NOMO-1 treated with DMSO at 0.1 percent for 48 hours (cell line): ENCODE data around the gene GSG1L.
A peak's percentile ranks its signal among the peaks of the same experiment; 100 is the strongest.

Experiments used
- DNase-seq: peaks from one replicate; lab custom pipeline; 2025; ENCODE audit not compliant: unreplicated experiment; lab: John Stamatoyannopoulos, UW

GSG1L gene

DNA sequence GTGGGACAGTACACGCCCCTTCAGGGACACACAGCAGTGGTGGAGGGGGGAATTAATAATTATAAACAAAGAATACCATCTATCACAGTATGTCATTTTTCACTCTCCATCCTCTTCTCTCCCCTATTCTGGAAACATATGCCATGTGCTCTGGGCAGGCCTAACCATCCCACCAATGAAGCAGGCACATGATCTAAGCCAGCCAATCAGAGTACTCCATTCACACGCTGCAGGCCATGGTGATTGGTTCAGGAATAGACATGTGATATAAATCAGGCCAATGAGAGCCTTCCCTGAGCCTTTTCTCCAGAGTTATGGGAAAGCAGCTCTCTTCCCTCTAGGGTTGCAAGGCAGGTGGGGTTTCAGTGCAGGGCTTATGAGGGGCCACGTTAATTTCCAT lies 36.5 kb downstream of the GSG1L start:
- DNase-seq = no peak

DNA sequence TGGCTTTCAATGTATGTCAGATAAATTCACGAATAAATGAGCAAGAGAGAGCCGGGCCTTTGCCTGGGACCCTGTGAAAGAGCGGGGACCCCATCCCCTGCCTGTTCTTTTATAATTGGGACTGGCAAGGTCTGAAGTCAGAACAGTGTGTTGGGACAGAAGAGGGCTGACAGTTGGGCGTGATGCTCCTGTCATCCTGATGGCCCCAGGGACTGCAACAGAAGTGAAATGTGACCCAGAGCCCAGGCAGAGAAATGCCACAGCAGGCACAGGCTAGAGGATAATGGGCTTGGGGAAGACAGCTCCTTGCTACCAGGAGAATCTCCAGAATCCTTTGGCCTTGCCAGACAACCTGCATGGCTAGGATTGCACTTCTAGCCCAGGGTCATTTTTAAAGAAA lies 37.9 kb downstream of the GSG1L start:
- no peak for DNase-seq

DNA sequence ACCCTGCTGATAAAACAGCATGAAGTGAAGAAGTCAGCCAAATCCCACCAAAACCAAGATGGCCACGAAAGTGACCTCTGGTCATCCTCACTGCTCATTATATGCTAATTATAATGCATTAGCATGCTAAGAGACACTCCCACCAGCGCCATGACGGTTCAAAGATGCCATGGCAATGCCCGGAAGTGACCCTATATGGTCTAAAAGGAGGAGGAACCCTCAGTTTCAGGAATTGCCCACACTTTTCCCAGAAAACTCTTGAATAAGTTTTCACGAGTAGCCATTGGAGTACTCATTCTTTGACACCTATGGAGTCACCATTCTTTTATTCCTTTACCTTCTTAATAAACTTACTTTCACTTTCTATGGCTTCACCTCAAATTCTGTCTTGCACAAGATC lies 44.3 kb downstream of the GSG1L start:
- DNase-seq = no peak

DNA sequence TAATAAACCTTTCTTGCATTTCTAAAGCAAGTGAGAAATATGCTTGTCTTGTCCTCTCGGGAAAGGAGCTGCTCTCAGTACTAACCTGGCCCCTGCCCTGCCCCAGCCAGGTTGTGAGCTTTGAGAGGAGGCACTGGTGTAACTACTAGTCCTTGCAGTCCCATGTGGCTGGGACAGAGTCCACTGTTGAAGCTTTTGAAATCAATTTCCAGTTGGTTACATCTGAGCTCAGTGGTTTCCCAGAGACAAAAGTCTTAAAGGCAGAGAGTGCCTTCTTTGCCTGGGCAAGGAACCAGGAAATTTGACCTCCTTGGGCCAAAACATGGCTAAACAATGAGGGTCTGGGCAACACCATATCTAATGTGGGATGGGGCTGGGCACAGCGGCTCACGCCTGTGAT lies 48.7 kb downstream of the GSG1L start:
- DNase-seq = no peak

DNA sequence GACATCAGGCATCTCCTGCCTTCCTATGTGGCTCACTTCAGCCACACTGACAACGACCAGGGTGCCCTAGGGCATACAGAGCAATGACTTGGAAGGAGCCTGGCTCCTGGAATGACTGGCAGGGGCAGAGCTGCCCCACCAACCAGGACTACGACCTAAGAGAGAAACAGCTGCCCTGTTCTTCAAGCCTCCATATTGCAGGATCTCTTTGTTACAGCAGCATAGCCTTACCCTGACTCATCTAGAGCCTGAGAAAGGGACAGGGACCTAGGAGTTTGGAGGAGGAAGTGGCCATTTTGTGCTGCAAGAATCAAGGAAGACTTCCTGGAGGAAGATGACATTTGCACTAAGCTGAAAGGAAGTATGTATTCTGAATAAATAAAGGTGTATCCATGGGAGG lies 49.6 kb downstream of the GSG1L start:
- no peak for DNase-seq

GRCh38 chr16:28013392-28013791 lies 50.1 kb downstream of the GSG1L start:
- DNase-seq = no peak

- DNase-seq = no peak
Measured at GRCh38 chr16:28011971-28012445, 51.5 kb downstream of the GSG1L start.

DNA sequence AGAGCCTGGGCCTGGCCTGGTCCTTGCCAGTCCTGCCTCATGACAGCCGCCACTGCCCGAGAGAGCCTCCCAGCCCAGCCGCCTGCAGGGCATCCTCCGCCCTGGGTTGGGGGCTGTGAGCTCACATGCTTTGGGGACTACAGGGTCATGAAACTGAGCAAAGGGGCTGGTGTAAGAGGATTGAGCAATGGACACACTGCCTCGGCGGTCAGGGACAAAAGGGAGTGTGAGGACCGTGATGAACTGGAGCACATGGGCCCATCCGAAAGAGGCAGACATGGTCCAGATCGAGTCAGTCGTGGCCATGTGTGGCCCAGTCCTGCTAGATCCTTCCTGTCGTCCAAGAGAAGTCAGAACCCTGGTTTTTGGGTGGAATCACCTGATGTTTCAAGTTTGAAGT lies 52.3 kb downstream of the GSG1L start:
- DNase-seq = no peak

DNA sequence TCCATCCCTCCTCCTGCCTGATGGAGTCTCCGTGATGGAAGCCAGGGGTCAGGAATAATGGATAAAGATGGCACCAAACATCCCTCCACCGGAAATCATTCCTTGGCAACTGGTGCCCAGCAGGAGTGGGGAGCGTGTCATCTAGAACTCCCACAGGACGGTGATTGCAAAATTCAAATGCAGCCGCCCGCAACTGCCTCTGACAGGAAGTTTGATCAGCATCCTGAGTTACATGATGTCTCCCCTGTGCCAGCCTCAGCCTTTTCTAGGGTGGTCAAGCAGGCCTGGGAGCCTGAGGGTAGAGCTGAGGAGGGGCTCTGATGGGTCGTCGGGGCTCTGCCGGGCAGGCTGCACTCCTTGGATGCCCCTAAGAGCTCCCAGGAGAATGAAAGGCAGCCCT lies 52.8 kb downstream of the GSG1L start:
- DNase-seq = no peak

- DNase-seq = no peak
Measured at GRCh38 chr16:28009586-28010373, 53.7 kb downstream of the GSG1L start.

DNA sequence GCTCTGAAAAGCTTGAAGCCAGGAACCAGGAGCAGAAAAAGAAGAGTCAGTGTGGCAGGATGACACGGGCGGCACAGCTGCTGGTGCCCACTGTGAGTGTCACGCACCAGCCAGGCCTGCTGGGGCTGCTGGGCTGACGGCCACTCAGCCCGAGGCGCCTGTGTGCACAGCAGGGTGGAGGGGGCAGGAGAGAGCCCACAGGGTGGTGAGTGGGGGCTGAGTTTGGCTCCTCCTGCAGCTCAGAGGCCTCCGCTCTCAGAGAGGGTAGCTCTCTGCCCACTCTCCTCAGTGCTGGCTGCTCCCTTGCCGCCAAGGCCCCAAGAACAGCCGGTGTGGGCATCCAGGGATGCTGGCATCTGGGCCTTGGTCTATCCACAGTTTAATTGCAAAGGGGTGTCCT lies 59.6 kb downstream of the GSG1L start:
- no peak for DNase-seq

- DNase-seq = no peak
Measured at GRCh38 chr16:28003021-28003865, 60.3 kb downstream of the GSG1L start.

DNA sequence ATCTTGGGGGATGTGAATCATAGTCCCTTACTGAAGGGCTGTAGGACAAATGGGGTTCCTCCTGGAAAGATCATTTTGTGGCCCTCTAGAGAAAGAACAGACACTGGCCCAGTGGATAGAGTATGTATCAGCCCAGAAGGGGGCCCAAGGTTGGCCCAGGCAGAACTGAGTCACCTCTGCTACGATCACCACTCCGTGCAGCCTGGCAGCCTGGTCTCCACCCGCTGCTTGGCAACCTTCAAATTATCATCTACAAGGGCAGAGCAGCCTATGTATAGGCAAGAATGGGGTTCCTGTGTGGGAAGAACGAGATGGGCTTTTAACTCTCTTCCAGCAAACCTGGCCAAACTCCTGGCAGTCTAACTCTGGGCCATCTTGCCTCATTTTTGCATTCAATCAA lies 61.9 kb downstream of the GSG1L start:
- no peak for DNase-seq

DNA sequence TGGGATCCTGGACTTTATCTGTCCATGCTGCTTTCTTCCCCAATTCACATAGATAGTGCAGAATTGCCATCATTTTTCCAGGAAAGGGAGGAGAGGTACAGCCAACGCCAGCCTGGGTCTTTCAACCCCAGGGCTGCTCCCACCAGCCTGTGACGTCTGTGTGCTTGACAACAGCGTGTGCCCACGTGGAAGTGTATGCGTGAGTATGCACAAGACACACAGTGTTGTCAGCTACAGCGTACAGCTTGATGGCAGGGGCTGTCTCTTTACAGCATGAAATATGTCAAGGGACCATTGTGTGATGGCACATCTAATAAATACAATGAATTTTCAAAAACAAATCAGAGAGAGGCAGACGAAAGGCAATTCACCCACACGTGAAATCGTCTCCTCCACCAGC lies 62.3 kb downstream of the GSG1L start:
- DNase-seq = no peak

DNA sequence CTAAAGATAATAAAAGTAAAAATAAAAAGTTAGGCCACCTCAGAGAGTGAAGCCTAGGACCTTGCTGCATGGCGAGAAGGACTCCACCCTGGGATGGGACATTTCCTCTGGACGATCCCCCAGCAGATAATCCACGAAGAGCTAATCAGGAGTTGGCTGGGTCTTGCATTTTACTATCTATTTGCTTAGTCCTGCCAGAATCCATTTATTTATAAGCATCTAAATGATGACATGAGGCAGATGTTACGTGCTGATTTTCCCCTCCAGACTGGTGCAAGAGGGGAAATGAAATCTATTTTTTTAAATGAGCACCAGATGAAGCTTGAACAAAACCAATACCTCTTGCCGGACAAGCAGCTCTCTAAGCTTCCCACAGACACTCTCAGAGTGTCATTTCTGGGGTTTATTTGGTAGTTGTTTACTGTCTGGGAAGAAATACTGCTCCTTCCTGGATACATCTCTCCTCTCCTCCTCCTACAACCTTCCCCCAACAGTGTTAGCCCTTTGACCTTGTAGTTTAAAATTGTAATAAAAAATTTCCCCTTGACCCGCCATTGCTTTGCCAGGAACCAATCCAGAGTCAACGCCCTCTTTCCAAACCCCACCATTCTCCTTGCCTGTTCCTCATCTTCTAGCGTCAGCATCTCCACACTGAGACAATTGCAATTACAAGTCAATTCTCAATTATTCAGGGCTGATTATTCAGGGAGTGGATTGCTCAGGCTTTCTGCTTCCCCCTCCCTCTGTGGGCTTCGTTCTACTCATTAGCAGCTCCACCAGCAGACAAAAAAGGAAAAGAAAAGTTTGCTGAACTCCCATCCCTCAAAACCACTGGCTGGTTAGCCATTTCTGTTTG lies 63.0 kb downstream of the GSG1L start:
- no peak for DNase-seq

- no peak for DNase-seq
Measured at GRCh38 chr16:27999687-28000086, 63.8 kb downstream of the GSG1L start.

GRCh38 chr16:27995378-27995777 lies 68.1 kb downstream of the GSG1L start:
- DNase-seq = peak; percentile 8

GRCh38 chr16:27994686-27995085 lies 68.8 kb downstream of the GSG1L start:
- DNase-seq = no peak

GRCh38 chr16:27993587-27993986 lies 69.9 kb downstream of the GSG1L start:
- no peak for DNase-seq

- DNase-seq = no peak
Measured at GRCh38 chr16:27991876-27992275, 71.6 kb downstream of the GSG1L start.

- DNase-seq = no peak
Measured at GRCh38 chr16:27985981-27986380, 77.5 kb downstream of the GSG1L start.
